Osteoblast (primary cell): ENCODE results near the gene STXBP4. TPM values are rescaled to one million over a fixed set of nuclear protein-coding genes. Genes with fewer than 3 reads are reported as not detected.

ENCODE experiments used
- DNase-seq: peaks from one replicate; pipeline ENCODE4 v3.0.0; 2011; ENCODE audit warnings: low spot score, mixed read lengths; ENCODE audit not compliant: insufficient read length; ENCODE audit errors: missing footprints
- H2AFZ ChIP-seq: 2 replicates; pipeline ENCODE4 v1.6.0; 2011; ENCODE audit warnings: mild to moderate bottlenecking, low read length
- H3K27ac ChIP-seq: 2 replicates; pipeline ENCODE4 v1.5.1; 2011; ENCODE audit warnings: mild to moderate bottlenecking, low read depth, low read length, moderate library complexity
- H3K27me3 ChIP-seq: 2 replicates; pipeline ENCODE4 v1.6.0; 2012; ENCODE audit warnings: mild to moderate bottlenecking, control low read depth, inconsistent platforms, low read length, moderate library complexity; ENCODE audit not compliant: insufficient read depth
- H3K36me3 ChIP-seq: 2 replicates; pipeline ENCODE4 v1.5.1; 2011; ENCODE audit warnings: mild to moderate bottlenecking, low read length, control low read depth, moderate library complexity; ENCODE audit not compliant: insufficient read depth
- H3K4me1 ChIP-seq: 2 replicates; pipeline ENCODE4 v1.5.1; 2011; ENCODE audit warnings: mild to moderate bottlenecking, low read length, control low read depth, moderate library complexity; ENCODE audit not compliant: insufficient read depth
- H3K4me2 ChIP-seq: 2 replicates; pipeline ENCODE4 v1.6.0; 2011; ENCODE audit warnings: mild to moderate bottlenecking, low read length; ENCODE audit not compliant: insufficient read depth
- H3K4me3 ChIP-seq: fragments of 200-600 bp; sonication (generic); 3 replicates; pipeline ENCODE4 v1.5.1; 2012; ENCODE audit warnings: mild to moderate bottlenecking, low read length, inconsistent platforms; ENCODE audit not compliant: insufficient read depth
- H3K79me2 ChIP-seq: 2 replicates; pipeline ENCODE4 v1.6.0; 2012; ENCODE audit warnings: mild to moderate bottlenecking, low read length, control low read depth, inconsistent platforms; ENCODE audit not compliant: insufficient read depth
- H3K9me3 ChIP-seq: 2 replicates; pipeline ENCODE4 v1.5.1; 2011; ENCODE audit warnings: low read depth, low read length, control low read depth
- H4K20me1 ChIP-seq: 2 replicates; pipeline ENCODE4 v1.6.0; 2012; ENCODE audit warnings: mild to moderate bottlenecking, low read length, control low read depth; ENCODE audit not compliant: insufficient read depth
- CTCF ChIP-seq: IDR thresholded peaks from 2 replicates; pipeline ENCODE4 v1.5.1; 2011; ENCODE audit warnings: mild to moderate bottlenecking, low read depth, low read length, moderate library complexity; ENCODE audit errors: extremely low read depth
- total RNA-seq: library from RNA; depleted of rRNA; stranded (reverse); fragments of >200 nt; gene quantifications from 2 replicates; pipeline ENCODE4 v1.2.3, GENCODE V29; 2012

STXBP4 gene
- total RNA-seq, 1 donor, result 19.2 TPM

DNA sequence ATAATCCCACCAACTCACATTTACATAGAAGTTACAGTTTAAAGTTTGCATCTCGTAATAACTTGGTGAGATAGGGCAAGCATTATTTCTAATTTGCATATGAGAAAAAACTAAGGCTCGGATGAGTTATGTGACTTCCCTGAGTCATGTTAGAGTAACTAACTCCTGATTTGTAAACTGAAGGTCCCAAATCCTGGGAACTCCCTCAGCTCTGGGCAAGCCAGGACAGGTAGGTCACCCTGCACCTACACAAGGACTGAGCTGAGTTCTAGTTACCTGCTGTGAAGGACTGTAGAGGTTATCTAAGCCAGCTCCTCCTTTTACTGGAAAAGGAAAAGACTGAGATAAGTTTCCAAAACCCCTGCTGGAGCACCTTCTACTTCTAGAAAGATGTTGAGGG is 204.0 kb downstream of the STXBP4 start:
- no peak overlapping the region for H3K4me3 ChIP-seq
- no peak for DNase-seq
- no peak overlapping the region for H3K4me2 ChIP-seq
- H3K27ac ChIP-seq, result no peak overlapping the region
- TF ChIP-seq CTCF, result no peak
- H3K4me1 ChIP-seq, result no peaks in the 10 kb centered on the region
- no peak overlapping the region for H2AFZ ChIP-seq
- H3K9me3 ChIP-seq, result no peaks in the 10 kb centered on the region
- no peaks in the 10 kb centered on the region for H3K27me3 ChIP-seq
- H3K36me3 ChIP-seq, result no peaks in the 10 kb centered on the region
- no peaks in the 10 kb centered on the region for H3K79me2 ChIP-seq
- no peaks in the 10 kb centered on the region for H4K20me1 ChIP-seq

GRCh38 chr17:55174133-55174532 is 205.6 kb downstream of the STXBP4 start:
- Histone ChIP-seq H3K27me3 (no peaks in the 10 kb centered on the region), H4K20me1 (no peaks in the 10 kb centered on the region), H3K9me3 (no peaks in the 10 kb centered on the region), H2AFZ (no peak overlapping the region), H3K4me3 (no peak overlapping the region), H3K36me3 (no peaks in the 10 kb centered on the region), H3K4me2 (no peak overlapping the region), H3K79me2 (no peaks in the 10 kb centered on the region), H3K27ac (no peak overlapping the region), H3K4me1 (no peaks in the 10 kb centered on the region)
- no peak for DNase-seq
- TF ChIP-seq CTCF, result no peak

DNA sequence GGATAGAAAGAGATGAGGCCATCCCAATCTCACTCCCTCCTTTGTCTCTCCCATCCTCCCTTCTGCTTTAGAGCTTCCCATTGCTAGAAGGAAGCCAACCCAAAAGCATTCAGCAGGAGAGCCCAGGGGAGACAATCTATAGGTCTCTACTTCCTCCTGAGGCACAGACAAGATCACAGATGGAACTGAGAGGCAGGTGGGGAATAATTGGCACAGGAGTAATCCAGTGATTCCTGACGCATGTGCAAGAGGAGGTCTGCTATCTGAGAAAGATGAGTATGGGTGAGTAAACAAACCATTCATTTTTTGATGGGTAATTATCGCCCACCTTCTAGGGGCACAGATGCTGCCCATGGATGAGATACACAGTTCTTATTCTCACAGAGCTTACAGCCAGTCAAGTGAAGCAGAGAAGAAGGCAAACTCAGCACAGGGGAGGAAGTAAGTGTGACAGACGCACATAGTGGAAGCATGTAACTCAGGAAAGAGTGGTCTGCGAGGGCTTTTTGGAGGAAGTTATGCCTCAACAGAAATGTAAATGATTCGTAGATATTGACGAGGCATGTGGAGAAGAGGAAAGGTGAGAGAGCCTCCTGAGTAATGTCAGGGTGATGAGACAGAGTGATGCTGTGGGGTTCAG is 207.3 kb downstream of the STXBP4 start:
- no peaks in the 10 kb centered on the region for H3K79me2 ChIP-seq
- no peak for TF ChIP-seq CTCF
- no peak overlapping the region for H3K27ac ChIP-seq
- H4K20me1 ChIP-seq, result no peaks in the 10 kb centered on the region
- H3K36me3 ChIP-seq, result no peaks in the 10 kb centered on the region
- H2AFZ ChIP-seq, result no peak overlapping the region
- H3K4me3 ChIP-seq, result no peak overlapping the region
- H3K4me1 ChIP-seq, result no peaks in the 10 kb centered on the region
- no peak overlapping the region for H3K4me2 ChIP-seq
- no peaks in the 10 kb centered on the region for H3K9me3 ChIP-seq
- H3K27me3 ChIP-seq, result no peaks in the 10 kb centered on the region
- no peak for DNase-seq

DNA sequence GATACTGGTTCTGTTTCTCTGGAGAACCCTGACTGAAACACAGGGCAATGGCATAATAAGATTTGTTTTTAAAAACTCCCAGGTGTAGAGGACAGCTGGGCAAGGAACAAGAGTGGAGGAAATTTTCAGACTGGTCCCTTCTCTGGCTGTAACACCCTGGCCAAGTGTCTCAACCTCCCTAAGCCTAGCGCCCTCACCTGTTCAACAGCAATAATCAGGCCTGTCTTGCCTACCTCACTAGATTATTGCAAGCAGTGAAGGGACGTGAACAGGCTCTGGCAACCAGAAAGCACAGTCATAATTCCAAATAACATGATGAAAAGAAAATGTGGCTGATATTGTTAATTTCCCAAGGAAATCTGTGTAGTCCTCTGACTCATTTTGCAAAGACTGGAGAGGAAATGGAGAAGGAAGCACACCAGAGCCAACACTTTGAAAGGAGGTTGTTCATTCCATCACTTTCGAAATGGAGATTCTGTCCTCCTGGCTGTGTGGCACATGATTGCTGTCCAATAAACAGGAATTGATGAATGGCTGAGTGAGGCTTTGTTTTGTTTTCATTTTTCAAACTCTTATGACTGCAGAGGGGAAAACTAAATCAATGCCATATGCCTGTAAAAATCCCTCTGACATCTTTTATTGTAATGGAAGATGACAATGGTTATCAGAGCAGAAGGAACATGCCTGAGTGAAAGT is 208.7 kb downstream of the STXBP4 start:
- Histone ChIP-seq H3K4me1 (no peaks in the 10 kb centered on the region), H3K9me3 (no peaks in the 10 kb centered on the region), H3K4me3 (no peak overlapping the region), H3K27ac (no peak overlapping the region), H3K79me2 (no peaks in the 10 kb centered on the region), H4K20me1 (no peaks in the 10 kb centered on the region), H2AFZ (no peak overlapping the region), H3K4me2 (no peak overlapping the region), H3K36me3 (no peaks in the 10 kb centered on the region), H3K27me3 (no peaks in the 10 kb centered on the region)
- DNase-seq, result no peak
- peak; percentile 9 for TF ChIP-seq CTCF
